CD14-positive monocyte (primary cell): Measurements from ENCODE around the gene SRXN1. TPM values are rescaled to one million over a fixed set of nuclear protein-coding genes. Genes with fewer than 3 reads are reported as not detected.
A peak's percentile ranks its signal among the peaks of the same experiment; 100 is the strongest.

Experiments
- DNase-seq, 3 donors: peaks; one replicate each; pipeline ENCODE4 v3.0.0-alpha.2; 2011 to 2022
- H2AFZ ChIP-seq: 2 replicates; pipeline ENCODE4 v1.6.0; 2012; ENCODE audit warnings: mild to moderate bottlenecking, low read depth, low read length, inconsistent platforms; ENCODE audit not compliant: insufficient read depth, poor library complexity, severe bottlenecking
- H3K27ac ChIP-seq, 2 donors: 1 replicate in 1 of 2; 2 replicates in 1 of 2; pipeline ENCODE4 v1.5.1; 2012 to 2013; ENCODE audit warnings: low read length in 2 of 2, control low read depth in 1 of 2, inconsistent platforms in 1 of 2, low read depth in 1 of 2, mild to moderate bottlenecking in 1 of 2
- H3K27me3 ChIP-seq, 2 donors: one replicate each; pipeline versions ENCODE4 v1.6.0 to v1.6.1; 2011 to 2013; ENCODE audit warnings: low read length in 2 of 2; ENCODE audit not compliant: control insufficient read depth in 2 of 2, insufficient read depth in 2 of 2
- H3K36me3 ChIP-seq, 2 donors: replicated peaks in 1 of 2; 1 replicate in 1 of 2; 2 replicates in 1 of 2; pipeline versions ENCODE4 v1.5.1 to v1.6.1; 2012 to 2013; ENCODE audit warnings: low read length in 2 of 2, control low read depth in 1 of 2, inconsistent platforms in 1 of 2, mild to moderate bottlenecking in 1 of 2; ENCODE audit not compliant: insufficient read depth in 2 of 2, control insufficient read depth in 1 of 2
- H3K4me1 ChIP-seq, 2 donors: 1 replicate in 1 of 2; 2 replicates in 1 of 2; pipeline versions ENCODE4 v1.5.1 to v1.6.1; 2012 to 2013; ENCODE audit warnings: low read length in 2 of 2, control low read depth in 1 of 2, inconsistent platforms in 1 of 2, mild to moderate bottlenecking in 1 of 2, moderate library complexity in 1 of 2; ENCODE audit not compliant: insufficient read depth in 2 of 2, control insufficient read depth in 1 of 2
- H3K4me2 ChIP-seq: replicated peaks from 2 replicates; pipeline ENCODE3; 2012; ENCODE audit warnings: low read length, moderate library complexity, mild to moderate bottlenecking; ENCODE audit not compliant: poor library complexity, severe bottlenecking; ENCODE audit errors: extremely low read depth
- H3K4me3 ChIP-seq, 3 experiments: fragments of 200-600 bp in 1 of 3; sonication (generic) in 1 of 3; replicated peaks in 1 of 3; 1 replicate in 2 of 3; 2 replicates in 1 of 3; pipeline ENCODE4 v1.5.1; 2011 to 2013; ENCODE audit warnings: low read length in 3 of 3, mild to moderate bottlenecking in 3 of 3, control low read depth in 2 of 3, low read depth in 2 of 3, inconsistent platforms in 1 of 3, moderate library complexity in 1 of 3
- H3K79me2 ChIP-seq: 2 replicates; pipeline ENCODE4 v1.6.0; 2012; ENCODE audit warnings: mild to moderate bottlenecking, control low read depth, inconsistent platforms, low read length, moderate library complexity; ENCODE audit not compliant: insufficient read depth
- H3K9ac ChIP-seq: 2 replicates; pipeline ENCODE4 v1.6.0; 2017; ENCODE audit warnings: low read length, mild to moderate bottlenecking; ENCODE audit not compliant: insufficient read depth, poor library complexity, severe bottlenecking
- H3K9me3 ChIP-seq, 2 donors: replicated peaks in 1 of 2; 1 replicate in 1 of 2; 2 replicates in 1 of 2; pipeline versions ENCODE4 v1.5.1 to v1.6.1; 2012 to 2013; ENCODE audit warnings: low read length in 2 of 2, control low read depth in 1 of 2; ENCODE audit not compliant: control insufficient read depth in 1 of 2, insufficient read depth in 1 of 2
- H4K20me1 ChIP-seq: 2 replicates; pipeline ENCODE4 v1.6.0; 2012; ENCODE audit warnings: mild to moderate bottlenecking, low read length, control low read depth, moderate library complexity; ENCODE audit not compliant: insufficient read depth
- H3K27ac Mint-ChIP-seq, 7 donors: one replicate each; pipeline ENCODE4 v1.8.0; 2020; ENCODE audit warnings: mild to moderate bottlenecking in 7 of 7, mixed read lengths in 7 of 7, moderate library complexity in 6 of 7, inconsistent platforms in 2 of 7
- H3K27me3 Mint-ChIP-seq, 3 donors: one replicate each; pipeline ENCODE4 v1.8.0; 2021 to 2022; ENCODE audit warnings: low read depth in 3 of 3, mild to moderate bottlenecking in 3 of 3, mixed read lengths in 3 of 3, moderate library complexity in 3 of 3, inconsistent platforms in 1 of 3
- H3K36me3 Mint-ChIP-seq, 2 donors: one replicate each; pipeline ENCODE4 v1.8.0; 2020; ENCODE audit warnings: mixed read lengths in 2 of 2, inconsistent platforms in 1 of 2, mild to moderate bottlenecking in 1 of 2
- H3K4me1 Mint-ChIP-seq: one replicate; pipeline ENCODE4 v1.8.0; 2020; ENCODE audit warnings: mild to moderate bottlenecking, mixed read lengths
- H3K4me3 Mint-ChIP-seq, 2 donors: one replicate each; pipeline ENCODE4 v1.8.0; 2020; ENCODE audit warnings: mild to moderate bottlenecking in 2 of 2, mixed read lengths in 2 of 2, moderate library complexity in 1 of 2
- H3K9me3 Mint-ChIP-seq, 7 donors: one replicate each; pipeline ENCODE4 v1.8.0; 2020 to 2022; ENCODE audit warnings: mixed read lengths in 7 of 7, mild to moderate bottlenecking in 6 of 7, moderate library complexity in 6 of 7, inconsistent platforms in 2 of 7
- WGBS: methylation state at CpG from one replicate; pipeline ENCODE4 v1.1.5; 2013; ENCODE audit warnings: missing lambda C conversion rate; ENCODE audit not compliant: insufficient coverage; 5-methylcytosine and 5-hydroxymethylcytosine counted together
- intact Hi-C, 2 donors: fragments of 100-400 bp; cut with micrococcal nuclease; formaldehyde crosslinking; loops; one replicate each; pipeline versions ENCODE4 v1.15.0 to v1.15.1; 2023
- polyA plus RNA-seq, 3 donors: library from polyadenylated mRNA; depleted of rRNA in 1 of 3; unstranded in 2 of 3; stranded (reverse) in 1 of 3; fragments of 300-500 nt in 2 of 3; fragments of >200 nt in 1 of 3; fragmentation: Illumina TruSeq in 2 of 3; gene quantifications; 1 replicate in 2 of 3; 2 replicates in 1 of 3; pipeline ENCODE4 v1.2.3, GENCODE V29; 2012 to 2021
- TF ChIP-seq, protein P1 (sequence below): fragments of 200-600 bp; IDR thresholded peaks from one replicate; pipeline ENCODE4 v1.8.0; 2022; ENCODE audit warnings: antibody characterized with exemption, mild to moderate bottlenecking

SRXN1 gene
- polyA plus RNA-seq, 3 donors: 33.5 to 62.4 (median 56.6) TPM

DNA sequence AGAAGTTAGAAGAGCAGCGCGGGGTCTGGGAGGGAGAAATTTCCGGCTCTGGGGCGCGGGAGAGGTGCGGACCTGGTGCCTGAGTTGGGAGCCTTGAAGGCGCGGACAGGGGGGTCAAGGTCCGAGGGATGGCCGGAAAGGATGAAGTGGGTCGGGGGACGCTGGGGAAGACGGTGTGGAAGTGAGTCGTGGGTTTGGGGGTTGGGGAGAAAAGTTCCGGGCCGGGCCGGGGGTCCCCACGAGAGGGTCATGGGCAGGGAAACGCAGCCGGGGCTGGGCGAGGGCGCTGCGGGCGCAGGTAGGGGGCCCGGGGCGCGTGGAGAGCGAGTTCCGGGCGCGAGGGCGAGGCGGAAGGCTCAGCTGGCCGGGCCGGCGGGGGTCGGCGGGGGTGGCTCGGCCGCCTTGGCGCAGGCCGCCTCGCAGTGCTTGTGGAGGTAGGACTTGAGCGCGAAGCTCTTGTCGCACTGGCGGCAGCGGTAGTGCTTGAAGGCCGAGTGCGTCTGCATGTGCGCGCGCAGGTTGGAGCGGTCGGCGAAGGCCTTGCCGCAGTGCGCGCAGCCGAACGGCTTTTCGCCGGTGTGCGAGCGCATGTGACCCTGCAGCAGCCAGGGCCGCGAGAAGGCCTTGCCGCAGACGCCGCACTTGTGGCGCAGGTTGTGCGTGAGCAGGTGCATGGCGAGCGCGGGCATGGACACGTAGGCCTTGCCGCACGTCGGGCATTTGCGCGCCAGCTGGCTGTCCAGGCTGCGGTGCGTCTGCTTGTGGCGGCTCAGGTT lies 10.5 kb upstream of the SRXN1 start:
- Histone ChIP-seq H3K27me3 (peaks cover 23 to 40% of the 10 kb centered on the region in 2 donors), H3K36me3 (no peaks in the 10 kb centered on the region), H3K4me1 (peaks cover 47 to 54% of the 10 kb centered on the region in 2 donors), H3K79me2 (no peaks in the 10 kb centered on the region), H4K20me1 (no peaks in the 10 kb centered on the region), H3K9ac (no peak overlapping the region), H3K27ac (no peak overlapping the region), H3K4me2 (peak overlapping the region; percentile 50), H2AFZ (peak overlapping the region; percentile 6), H3K9me3 (peaks cover 0 to 7% of the 10 kb centered on the region in 2 donors), H3K4me3 (peak overlapping the region in 1 of 3 experiments; percentile 37)
- WGBS: 9% methylated on average over 82 of the region's 84 CpGs
- Mint-ChIP-seq H3K4me3 (peak overlapping the region; percentile 48 to 90), H3K27me3 (peaks cover 39 to 53% (median 50%) of the 10 kb centered on the region in 3 donors), H3K36me3 (peaks cover 8 to 10% of the 10 kb centered on the region in 2 donors), H3K9me3 (peaks cover 0 to 16% (median 10%) of the 10 kb centered on the region in 7 donors), H3K27ac (peak overlapping the region in 1 of 7 donors; percentile 36), H3K4me1 (peaks cover 50% of the 10 kb centered on the region)
- TF ChIP-seq, protein P1, sequence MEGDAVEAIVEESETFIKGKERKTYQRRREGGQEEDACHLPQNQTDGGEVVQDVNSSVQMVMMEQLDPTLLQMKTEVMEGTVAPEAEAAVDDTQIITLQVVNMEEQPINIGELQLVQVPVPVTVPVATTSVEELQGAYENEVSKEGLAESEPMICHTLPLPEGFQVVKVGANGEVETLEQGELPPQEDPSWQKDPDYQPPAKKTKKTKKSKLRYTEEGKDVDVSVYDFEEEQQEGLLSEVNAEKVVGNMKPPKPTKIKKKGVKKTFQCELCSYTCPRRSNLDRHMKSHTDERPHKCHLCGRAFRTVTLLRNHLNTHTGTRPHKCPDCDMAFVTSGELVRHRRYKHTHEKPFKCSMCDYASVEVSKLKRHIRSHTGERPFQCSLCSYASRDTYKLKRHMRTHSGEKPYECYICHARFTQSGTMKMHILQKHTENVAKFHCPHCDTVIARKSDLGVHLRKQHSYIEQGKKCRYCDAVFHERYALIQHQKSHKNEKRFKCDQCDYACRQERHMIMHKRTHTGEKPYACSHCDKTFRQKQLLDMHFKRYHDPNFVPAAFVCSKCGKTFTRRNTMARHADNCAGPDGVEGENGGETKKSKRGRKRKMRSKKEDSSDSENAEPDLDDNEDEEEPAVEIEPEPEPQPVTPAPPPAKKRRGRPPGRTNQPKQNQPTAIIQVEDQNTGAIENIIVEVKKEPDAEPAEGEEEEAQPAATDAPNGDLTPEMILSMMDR: no peak
- peak in 1 of 3 donors; percentile 30 for DNase-seq
- intact Hi-C loops: no loop called here

DNA sequence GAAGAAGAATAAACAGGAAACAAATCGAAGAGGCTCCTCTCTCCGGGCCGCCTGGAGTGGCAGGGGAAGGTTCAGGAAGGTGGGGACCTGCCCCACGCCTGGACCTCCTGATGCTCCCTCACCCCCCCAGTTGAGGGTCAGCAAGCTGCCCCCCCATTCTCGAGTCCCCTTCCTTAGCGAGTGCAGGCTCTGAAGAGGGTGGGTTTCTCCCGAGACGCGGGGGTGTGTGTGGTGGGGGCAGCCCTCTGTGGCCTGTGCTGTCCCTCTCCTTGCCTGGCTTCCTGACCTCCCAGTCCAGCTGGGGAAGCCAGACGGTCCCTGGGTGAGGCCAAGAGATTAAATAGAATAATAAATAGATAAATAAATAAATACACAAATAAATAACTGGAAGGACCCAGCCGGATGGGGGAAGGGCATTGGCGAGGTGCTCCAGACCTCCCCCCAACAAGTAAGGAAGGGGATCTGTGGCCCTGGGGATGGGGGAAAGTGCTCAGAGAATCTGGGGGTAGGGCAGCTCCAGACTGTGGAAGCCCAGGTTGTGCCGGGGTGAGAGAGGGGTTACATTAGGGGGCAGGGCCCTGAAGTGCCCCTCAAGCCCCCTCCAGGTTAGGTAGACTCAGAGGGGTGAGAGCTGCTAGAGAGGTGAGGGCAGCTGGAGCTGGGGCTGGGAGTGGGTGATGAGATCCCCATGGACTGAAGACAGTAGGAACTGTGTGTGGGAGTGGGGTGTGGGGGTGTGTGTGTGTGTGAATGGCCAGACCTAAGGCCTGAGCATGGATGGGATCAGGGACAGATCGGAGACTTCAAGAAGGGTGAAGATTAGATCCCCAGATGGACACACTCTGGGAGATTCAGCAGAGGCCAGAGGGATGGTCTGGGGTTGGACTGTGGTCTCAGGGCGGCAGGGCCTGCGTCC lies 9.5 kb upstream of the SRXN1 start:
- DNase-seq: no peak
- H3K4me2 ChIP-seq: peak overlapping the region; percentile 51
- 88% methylated on average over 4 of the region's 16 CpGs for WGBS

More for the DNA sequence above, 9.5 kb upstream of the SRXN1 start:
- H3K36me3 Mint-ChIP-seq: peaks cover 8 to 10% of the 10 kb centered on the region in 2 donors
- H3K9me3 Mint-ChIP-seq: peaks cover 0 to 16% (median 10%) of the 10 kb centered on the region in 7 donors
- H3K9ac ChIP-seq: no peak overlapping the region
- H3K4me3 Mint-ChIP-seq: peak overlapping the region in 1 of 2 donors; percentile 90
- H3K27ac ChIP-seq: no peak overlapping the region
- peak overlapping the region; percentile 26 for H2AFZ ChIP-seq
- TF ChIP-seq, protein P1: no peak
- H3K79me2 ChIP-seq: no peaks in the 10 kb centered on the region
- peaks cover 23 to 40% of the 10 kb centered on the region in 2 donors for H3K27me3 ChIP-seq
- H3K4me3 ChIP-seq: peak overlapping the region in 1 of 3 experiments; percentile 24
- no peaks in the 10 kb centered on the region for H4K20me1 ChIP-seq
- peak overlapping the region in 2 of 7 donors; percentile 36 to 63 for H3K27ac Mint-ChIP-seq
- H3K36me3 ChIP-seq: no peaks in the 10 kb centered on the region
- intact Hi-C loops: no loop called here
- peaks cover 36 to 53% (median 50%) of the 10 kb centered on the region in 3 donors for H3K27me3 Mint-ChIP-seq
- peaks cover 52 to 61% of the 10 kb centered on the region in 2 donors for H3K4me1 ChIP-seq
- H3K4me1 Mint-ChIP-seq: peaks cover 57% of the 10 kb centered on the region
- H3K9me3 ChIP-seq: peaks cover 0 to 7% of the 10 kb centered on the region in 2 donors
